Measurements from ENCODE around the gene RBM4. TPM values are rescaled to one million over a fixed set of nuclear protein-coding genes. Genes with fewer than 3 reads are reported as not detected.

Gene RBM4
- total and polyA plus RNA-seq, 4 donors = 36.9 to 59.2 (median 46.4) TPM

DNA sequence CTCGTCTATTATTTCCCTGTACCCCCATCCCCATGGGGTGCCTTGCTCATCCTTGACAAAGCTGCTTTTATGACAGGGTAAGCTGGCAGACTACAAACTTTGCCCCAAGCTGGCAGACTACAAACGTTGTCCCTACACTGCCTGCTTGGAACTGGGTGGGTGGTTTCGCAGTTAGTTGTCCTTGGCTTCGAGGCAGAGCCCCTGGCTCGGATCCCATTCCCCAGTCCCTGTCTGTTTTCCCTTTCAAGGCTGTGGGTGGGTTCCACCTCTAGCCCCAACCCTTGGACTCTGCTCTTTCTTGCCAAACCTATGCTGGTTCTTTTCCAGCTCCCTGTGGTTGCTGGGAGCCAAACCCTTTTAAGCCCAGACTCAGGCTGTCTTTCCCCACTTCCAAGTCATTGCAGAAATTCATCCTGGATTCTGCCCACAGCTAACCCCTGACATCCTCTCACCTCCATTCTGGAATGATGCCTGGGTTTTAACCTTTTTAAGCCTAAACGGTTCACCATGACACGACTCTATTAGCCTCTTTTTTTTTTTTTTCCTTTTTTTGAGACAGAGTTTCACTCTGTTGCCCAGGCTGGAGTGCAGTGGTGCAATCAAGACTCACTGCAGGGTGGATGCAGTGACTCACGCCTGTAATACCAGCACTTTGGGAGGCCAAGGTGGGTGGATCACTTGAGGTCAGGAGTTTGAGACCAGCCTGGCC lies 31.2 kb upstream of the RBM4 start:
- H3K27ac ChIP-seq (ENCODE audit: low read depth in 1 of 2, low read length in 2 of 2) = peak overlapping the region; percentile 75 to 89
- no peak for DNase-seq (ENCODE audit: low spot score)
- peaks cover 13 to 48% (median 34%) of the 10 kb centered on the region in 4 donors for H3K4me1 ChIP-seq (ENCODE audit: control insufficient read depth in 4 of 4, insufficient read depth in 4 of 4, low read length in 3 of 4)
- H3K4me3 ChIP-seq (ENCODE audit: low read depth in 1 of 3, low read length in 3 of 3) = no peak overlapping the region
- no peak overlapping the region for H3K9ac ChIP-seq (ENCODE audit: low read depth in 1 of 2, low read length in 2 of 2)
- WGBS = 23% methylated on average over 8 of the region's 8 CpGs
- peaks cover 3 to 14% (median 8%) of the 10 kb centered on the region in 4 donors for H3K36me3 ChIP-seq (ENCODE audit: control insufficient read depth in 4 of 4, insufficient read depth in 3 of 4, low read depth in 1 of 4, low read length in 3 of 4)
- TF ChIP-seq TAF1 (conservative IDR thresholded peaks at IDR 0.05) (peak; percentile 39), GABPA (IDR thresholded peaks at IDR 0.05 in 1 of 2, conservative IDR thresholded peaks at IDR 0.05 in 1 of 2) (peak in 1 of 2 donors; percentile 51), HNF4G (IDR thresholded peaks at IDR 0.05) (peak; percentile 95), RAD21 (IDR thresholded peaks at IDR 0.05) (peak; percentile 44 to 48), HNF4A (conservative IDR thresholded peaks at IDR 0.05) (peak; percentile 98), YY1 (IDR thresholded peaks at IDR 0.05) (peak; percentile 81), FOXA1 (IDR thresholded peaks at IDR 0.05) (peak; percentile 48), JUND (IDR thresholded peaks at IDR 0.05) (peak; percentile 86 to 94), FOXA2 (IDR thresholded peaks at IDR 0.05) (no peak), EGR1 (IDR thresholded peaks at IDR 0.05; ENCODE audit: low read depth in 2 of 2) (peak; percentile 46 to 58), NR2F2 (IDR thresholded peaks at IDR 0.05) (peak; percentile 78), RXRA (IDR thresholded peaks at IDR 0.05) (peak; percentile 93 to 96), SP1 (IDR thresholded peaks at IDR 0.05) (peak; percentile 96)
- TF ChIP-seq, protein P1, sequence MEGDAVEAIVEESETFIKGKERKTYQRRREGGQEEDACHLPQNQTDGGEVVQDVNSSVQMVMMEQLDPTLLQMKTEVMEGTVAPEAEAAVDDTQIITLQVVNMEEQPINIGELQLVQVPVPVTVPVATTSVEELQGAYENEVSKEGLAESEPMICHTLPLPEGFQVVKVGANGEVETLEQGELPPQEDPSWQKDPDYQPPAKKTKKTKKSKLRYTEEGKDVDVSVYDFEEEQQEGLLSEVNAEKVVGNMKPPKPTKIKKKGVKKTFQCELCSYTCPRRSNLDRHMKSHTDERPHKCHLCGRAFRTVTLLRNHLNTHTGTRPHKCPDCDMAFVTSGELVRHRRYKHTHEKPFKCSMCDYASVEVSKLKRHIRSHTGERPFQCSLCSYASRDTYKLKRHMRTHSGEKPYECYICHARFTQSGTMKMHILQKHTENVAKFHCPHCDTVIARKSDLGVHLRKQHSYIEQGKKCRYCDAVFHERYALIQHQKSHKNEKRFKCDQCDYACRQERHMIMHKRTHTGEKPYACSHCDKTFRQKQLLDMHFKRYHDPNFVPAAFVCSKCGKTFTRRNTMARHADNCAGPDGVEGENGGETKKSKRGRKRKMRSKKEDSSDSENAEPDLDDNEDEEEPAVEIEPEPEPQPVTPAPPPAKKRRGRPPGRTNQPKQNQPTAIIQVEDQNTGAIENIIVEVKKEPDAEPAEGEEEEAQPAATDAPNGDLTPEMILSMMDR (IDR thresholded peaks at IDR 0.05; ENCODE audit: low read depth, low read length, missing input control) = no peak
- TF ChIP-seq, protein P2, sequence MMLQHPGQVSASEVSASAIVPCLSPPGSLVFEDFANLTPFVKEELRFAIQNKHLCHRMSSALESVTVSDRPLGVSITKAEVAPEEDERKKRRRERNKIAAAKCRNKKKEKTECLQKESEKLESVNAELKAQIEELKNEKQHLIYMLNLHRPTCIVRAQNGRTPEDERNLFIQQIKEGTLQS (IDR thresholded peaks at IDR 0.05) = no peak
- TF ChIP-seq, protein P3, sequence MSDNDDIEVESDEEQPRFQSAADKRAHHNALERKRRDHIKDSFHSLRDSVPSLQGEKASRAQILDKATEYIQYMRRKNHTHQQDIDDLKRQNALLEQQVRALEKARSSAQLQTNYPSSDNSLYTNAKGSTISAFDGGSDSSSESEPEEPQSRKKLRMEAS (IDR thresholded peaks at IDR 0.05) = peak; percentile 84
- TF ChIP-seq, protein P4, sequence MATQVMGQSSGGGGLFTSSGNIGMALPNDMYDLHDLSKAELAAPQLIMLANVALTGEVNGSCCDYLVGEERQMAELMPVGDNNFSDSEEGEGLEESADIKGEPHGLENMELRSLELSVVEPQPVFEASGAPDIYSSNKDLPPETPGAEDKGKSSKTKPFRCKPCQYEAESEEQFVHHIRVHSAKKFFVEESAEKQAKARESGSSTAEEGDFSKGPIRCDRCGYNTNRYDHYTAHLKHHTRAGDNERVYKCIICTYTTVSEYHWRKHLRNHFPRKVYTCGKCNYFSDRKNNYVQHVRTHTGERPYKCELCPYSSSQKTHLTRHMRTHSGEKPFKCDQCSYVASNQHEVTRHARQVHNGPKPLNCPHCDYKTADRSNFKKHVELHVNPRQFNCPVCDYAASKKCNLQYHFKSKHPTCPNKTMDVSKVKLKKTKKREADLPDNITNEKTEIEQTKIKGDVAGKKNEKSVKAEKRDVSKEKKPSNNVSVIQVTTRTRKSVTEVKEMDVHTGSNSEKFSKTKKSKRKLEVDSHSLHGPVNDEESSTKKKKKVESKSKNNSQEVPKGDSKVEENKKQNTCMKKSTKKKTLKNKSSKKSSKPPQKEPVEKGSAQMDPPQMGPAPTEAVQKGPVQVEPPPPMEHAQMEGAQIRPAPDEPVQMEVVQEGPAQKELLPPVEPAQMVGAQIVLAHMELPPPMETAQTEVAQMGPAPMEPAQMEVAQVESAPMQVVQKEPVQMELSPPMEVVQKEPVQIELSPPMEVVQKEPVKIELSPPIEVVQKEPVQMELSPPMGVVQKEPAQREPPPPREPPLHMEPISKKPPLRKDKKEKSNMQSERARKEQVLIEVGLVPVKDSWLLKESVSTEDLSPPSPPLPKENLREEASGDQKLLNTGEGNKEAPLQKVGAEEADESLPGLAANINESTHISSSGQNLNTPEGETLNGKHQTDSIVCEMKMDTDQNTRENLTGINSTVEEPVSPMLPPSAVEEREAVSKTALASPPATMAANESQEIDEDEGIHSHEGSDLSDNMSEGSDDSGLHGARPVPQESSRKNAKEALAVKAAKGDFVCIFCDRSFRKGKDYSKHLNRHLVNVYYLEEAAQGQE (IDR thresholded peaks at IDR 0.05) = peak; percentile 65
- TF ChIP-seq, protein P5, sequence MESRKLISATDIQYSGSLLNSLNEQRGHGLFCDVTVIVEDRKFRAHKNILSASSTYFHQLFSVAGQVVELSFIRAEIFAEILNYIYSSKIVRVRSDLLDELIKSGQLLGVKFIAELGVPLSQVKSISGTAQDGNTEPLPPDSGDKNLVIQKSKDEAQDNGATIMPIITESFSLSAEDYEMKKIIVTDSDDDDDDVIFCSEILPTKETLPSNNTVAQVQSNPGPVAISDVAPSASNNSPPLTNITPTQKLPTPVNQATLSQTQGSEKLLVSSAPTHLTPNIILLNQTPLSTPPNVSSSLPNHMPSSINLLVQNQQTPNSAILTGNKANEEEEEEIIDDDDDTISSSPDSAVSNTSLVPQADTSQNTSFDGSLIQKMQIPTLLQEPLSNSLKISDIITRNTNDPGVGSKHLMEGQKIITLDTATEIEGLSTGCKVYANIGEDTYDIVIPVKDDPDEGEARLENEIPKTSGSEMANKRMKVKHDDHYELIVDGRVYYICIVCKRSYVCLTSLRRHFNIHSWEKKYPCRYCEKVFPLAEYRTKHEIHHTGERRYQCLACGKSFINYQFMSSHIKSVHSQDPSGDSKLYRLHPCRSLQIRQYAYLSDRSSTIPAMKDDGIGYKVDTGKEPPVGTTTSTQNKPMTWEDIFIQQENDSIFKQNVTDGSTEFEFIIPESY (IDR thresholded peaks at IDR 0.05) = peak; percentile 91
- no peaks in the 10 kb centered on the region for H3K9me3 ChIP-seq (ENCODE audit: control insufficient read depth in 4 of 4, low read length in 3 of 4)
- no peaks in the 10 kb centered on the region for H3K27me3 ChIP-seq (ENCODE audit: control insufficient read depth in 4 of 4, insufficient read depth in 4 of 4, low read length in 3 of 4)

Data from liver (tissue), 9 donors.